GM18511 (cell line): ENCODE measurements around the gene MAP3K15.

Experiments
- ATAC-seq: cut with Tn5 transposase; IDR thresholded peaks from one replicate; pipeline ENCODE4 v1.9.1; 2021; ENCODE audit warnings: mild to moderate bottlenecking, moderate library complexity; ENCODE audit not compliant: unreplicated experiment

MAP3K15 gene

GRCh38 chrX:19392703-19393102, 122.6 kb downstream of the MAP3K15 start:
- no peak for ATAC-seq

DNA sequence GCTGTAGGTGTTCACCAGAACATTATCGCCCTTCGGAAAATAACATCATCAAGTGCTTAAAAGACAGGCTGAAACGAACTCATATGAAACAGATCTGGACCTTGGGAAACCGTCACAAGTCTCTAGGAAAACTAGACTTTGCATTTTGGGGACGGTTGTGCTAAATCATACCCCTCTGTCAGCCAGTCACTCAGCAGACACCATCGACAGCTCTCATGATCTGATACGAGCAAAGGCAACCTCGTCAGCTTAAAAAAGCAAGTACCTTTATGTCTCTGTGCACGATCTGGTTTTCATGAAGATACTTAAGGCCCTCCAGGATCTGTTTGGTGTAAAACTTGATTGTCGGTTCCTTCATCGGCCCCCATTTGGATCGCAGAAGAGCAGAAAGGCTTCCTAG, 123.2 kb downstream of the MAP3K15 start:
- ATAC-seq = no peak

DNA sequence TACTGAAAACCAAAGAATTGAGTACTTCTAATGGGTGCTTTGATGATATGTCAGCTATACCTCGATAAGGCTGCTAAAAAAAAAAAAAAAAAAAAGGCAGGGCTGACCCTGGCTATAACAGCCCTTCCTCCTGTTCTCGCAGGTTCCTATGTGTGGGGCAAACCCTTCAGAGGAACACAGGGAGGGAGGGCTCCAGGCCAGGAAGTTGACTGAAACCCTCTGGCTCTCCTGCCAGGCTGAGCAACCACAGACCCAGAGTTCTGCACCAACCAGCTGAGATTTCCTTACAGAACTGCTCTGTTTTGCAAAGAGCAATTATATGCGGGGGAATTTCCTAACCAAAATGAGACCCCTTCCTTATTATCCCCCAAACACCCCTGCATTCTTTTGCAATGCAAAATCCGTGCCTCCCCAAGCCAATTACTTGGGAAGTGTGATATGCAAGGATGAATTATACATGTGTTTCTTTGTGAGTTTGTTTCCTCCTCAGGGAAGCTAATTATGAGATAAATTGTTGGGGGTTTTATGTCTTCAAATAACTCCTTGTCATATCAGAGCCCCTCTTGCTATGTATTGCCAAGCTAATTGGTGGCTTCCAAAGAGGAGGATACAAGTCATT, 126.0 kb downstream of the MAP3K15 start:
- ATAC-seq = no peak

GRCh38 chrX:19388741-19389140, 126.6 kb downstream of the MAP3K15 start:
- ATAC-seq = no peak

- no peak for ATAC-seq
Observed at GRCh38 chrX:19388064-19388679, 127.1 kb downstream of the MAP3K15 start.

GRCh38 chrX:19386679-19387078, 128.6 kb downstream of the MAP3K15 start:
- no peak for ATAC-seq

DNA sequence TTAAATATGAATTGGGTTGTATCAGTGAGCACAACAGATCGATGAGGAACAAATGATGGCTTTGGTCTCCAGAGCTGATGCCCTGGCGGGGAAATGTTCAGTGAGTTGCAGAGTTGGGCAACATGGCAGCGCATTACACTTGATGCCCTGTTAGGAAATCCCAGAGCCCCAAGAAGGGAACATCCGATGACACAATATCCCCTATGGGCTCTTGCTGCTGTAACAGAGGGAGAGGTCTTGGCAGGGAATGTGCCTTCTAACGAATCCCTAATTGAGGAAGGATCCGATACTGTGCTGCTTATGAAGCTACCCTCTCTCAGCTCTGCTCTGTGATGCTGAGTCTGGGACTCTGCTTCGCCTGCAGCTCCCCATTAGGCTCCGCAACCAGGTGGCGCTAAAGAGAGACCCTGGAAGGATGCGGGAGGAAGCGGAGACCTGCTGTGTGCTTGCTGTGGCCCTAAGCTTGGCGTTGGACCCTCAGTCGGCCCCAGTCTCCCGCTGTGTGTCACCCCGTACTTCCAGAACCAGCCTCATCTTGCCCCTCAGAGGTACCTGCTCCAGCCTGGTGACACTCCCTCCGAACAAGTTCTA, 132.7 kb downstream of the MAP3K15 start:
- no peak for ATAC-seq

GRCh38 chrX:19381326-19381725, 134.0 kb downstream of the MAP3K15 start:
- ATAC-seq = no peak

DNA sequence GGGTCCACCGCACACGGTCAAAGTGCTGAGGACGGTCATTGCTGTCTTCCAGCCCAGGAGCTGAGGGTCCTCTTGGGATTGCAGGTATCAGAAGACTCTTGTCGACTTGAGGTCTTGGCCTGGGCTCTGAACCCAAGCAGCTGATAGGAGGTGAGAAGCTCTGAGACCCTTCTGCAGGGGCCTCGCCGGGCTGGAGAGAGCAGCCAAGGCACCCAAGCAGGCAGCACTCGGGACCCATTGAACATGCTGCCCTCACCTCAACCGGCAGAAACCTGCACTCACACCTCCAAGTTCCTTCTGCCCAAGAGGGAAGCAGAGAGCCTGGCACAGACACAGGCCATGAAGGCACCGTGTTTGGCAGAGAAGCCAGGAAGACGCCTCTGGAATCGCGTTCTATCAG, 137.5 kb downstream of the MAP3K15 start:
- no peak for ATAC-seq

GRCh38 chrX:19375546-19375945, 139.8 kb downstream of the MAP3K15 start:
- no peak for ATAC-seq

- no peak for ATAC-seq
Observed at GRCh38 chrX:19373351-19373891, 141.9 kb downstream of the MAP3K15 start.

- ATAC-seq = peak; percentile 39
Observed at GRCh38 chrX:19372547-19373331, 142.6 kb downstream of the MAP3K15 start.

DNA sequence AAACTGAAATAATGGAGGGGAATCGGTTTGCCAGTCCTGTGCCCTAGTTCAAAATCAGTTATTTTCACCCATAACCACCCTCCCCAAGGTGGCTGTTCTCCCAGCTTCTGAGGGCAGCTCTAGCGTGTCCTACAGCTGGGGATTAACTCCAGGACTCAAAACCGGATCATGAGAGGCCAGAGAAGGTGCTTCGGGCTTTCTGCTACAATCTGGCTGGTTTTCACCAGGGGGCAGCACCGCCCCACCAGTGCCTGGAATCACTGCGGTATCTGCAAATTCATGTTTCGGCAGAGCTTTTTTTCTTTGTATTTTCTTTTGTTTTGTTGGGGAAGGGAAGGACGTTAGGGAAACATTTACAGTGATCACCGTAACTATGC, 143.2 kb downstream of the MAP3K15 start:
- peak; percentile 75 for ATAC-seq

GRCh38 chrX:19370061-19370460, 145.2 kb downstream of the MAP3K15 start:
- ATAC-seq = no peak

DNA sequence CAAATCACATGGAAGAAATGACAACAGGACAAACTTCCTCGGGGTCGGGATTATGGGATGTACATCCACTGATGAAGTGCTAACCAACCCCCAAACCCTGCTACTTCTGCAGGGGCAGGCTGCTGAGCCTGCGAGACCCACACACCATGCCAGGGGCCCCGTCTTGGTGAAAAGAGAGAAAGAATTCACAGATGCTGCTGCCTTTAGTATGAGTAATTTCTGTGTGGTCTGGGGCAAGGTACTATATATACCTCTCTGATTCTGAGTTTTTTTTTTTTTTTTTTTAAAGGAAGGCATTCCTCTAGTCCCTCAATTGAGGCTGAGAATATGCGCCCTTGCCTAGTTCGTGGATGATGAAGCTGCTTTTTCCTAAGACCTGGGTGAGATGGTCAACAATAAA, 146.7 kb downstream of the MAP3K15 start:
- ATAC-seq = no peak

DNA sequence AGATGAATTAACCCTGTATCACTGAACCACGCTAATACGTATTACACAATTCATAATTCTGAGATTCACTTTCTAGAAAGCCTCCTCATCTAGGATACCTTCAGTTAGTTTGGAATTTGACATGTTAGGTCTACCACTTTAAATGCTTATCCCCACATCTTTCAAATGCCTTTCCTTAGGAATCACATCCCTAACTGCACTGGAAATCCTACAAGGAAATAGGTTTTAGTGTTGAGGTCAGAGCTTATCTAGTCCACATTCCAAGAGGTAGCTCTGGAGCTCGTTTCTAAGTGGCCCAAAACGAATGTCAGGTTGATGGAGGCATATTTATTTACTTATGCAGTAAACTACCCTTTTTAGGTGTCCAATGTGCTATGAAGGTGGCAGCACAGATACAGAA, 153.6 kb downstream of the MAP3K15 start:
- no peak for ATAC-seq

- no peak for ATAC-seq
Observed at GRCh38 chrX:19360903-19361302, 154.4 kb downstream of the MAP3K15 start.

DNA sequence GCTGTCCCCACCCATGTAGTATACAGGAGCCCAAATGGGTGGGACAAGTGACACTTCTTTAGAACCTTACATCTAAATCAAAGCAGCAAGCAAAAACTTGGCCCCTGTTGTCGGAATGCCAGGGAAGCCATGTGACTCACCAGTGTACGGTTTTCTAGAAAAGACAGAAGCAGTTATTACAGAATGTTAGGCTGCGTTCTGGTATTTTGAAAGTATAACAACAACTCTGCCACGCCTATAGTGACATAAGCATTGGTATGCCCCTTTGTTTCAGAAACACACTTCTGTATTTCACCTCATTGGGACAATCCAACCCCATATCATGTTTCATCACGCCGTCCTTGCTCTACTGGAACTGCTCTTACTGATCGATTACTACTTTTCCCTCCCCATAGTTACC, 156.8 kb downstream of the MAP3K15 start:
- ATAC-seq = no peak

GRCh38 chrX:19354625-19355024, 160.7 kb downstream of the MAP3K15 start:
- no peak for ATAC-seq

GRCh38 chrX:19350941-19351384, 164.3 kb downstream of the MAP3K15 start:
- peak; percentile 93 for ATAC-seq

GRCh38 chrX:19349264-19349663, 166.0 kb downstream of the MAP3K15 start:
- no peak for ATAC-seq
